ENCODE data around the gene USHBP1.

DNA sequence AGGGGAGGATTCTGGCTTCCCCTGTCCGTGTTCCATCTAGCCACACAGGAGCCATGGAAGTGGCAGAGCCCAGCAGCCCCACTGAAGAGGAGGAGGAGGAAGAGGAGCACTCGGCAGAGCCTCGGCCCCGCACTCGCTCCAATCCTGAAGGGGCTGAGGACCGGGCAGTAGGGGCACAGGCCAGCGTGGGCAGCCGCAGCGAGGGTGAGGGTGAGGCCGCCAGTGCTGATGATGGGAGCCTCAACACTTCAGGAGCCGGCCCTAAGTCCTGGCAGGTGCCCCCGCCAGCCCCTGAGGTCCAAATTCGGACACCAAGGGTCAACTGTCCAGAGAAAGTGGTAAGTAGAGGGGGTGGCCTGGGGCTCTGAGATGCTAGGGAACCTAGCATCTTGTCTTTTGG is 4.2 kb upstream of the USHBP1 start:
- no peak for TF ChIP-seq POLR2A (IDR thresholded peaks at IDR 0.05)
- TF ChIP-seq, protein P1, sequence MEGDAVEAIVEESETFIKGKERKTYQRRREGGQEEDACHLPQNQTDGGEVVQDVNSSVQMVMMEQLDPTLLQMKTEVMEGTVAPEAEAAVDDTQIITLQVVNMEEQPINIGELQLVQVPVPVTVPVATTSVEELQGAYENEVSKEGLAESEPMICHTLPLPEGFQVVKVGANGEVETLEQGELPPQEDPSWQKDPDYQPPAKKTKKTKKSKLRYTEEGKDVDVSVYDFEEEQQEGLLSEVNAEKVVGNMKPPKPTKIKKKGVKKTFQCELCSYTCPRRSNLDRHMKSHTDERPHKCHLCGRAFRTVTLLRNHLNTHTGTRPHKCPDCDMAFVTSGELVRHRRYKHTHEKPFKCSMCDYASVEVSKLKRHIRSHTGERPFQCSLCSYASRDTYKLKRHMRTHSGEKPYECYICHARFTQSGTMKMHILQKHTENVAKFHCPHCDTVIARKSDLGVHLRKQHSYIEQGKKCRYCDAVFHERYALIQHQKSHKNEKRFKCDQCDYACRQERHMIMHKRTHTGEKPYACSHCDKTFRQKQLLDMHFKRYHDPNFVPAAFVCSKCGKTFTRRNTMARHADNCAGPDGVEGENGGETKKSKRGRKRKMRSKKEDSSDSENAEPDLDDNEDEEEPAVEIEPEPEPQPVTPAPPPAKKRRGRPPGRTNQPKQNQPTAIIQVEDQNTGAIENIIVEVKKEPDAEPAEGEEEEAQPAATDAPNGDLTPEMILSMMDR (IDR thresholded peaks at IDR 0.05), result no peak

Data from Peyer's patch (tissue), 4 donors.